GM18505 (cell line): ENCODE results near the gene DENND6B.

Source experiments
- ATAC-seq: cut with Tn5 transposase; IDR thresholded peaks from one replicate; pipeline ENCODE4 v1.9.1; 2021; ENCODE audit not compliant: unreplicated experiment
- POLR2A ChIP-seq: IDR thresholded peaks from 4 replicates; pipeline ENCODE4 v1.6.1; 2011; ENCODE audit warnings: borderline replicate concordance; ENCODE audit not compliant: insufficient read depth, insufficient read length; ENCODE audit errors: extremely low read depth

Gene DENND6B

GRCh38 chr22:50299785-50300619, 26.8 kb downstream of the DENND6B start:
- TF ChIP-seq POLR2A, result no peak
- no peak for ATAC-seq

- TF ChIP-seq POLR2A, result no peak
- ATAC-seq, result no peak
Observed at GRCh38 chr22:50298937-50299784, 27.7 kb downstream of the DENND6B start.

- no peak for ATAC-seq
- TF ChIP-seq POLR2A, result no peak
Observed at GRCh38 chr22:50298266-50298637, 28.6 kb downstream of the DENND6B start.

- ATAC-seq, result no peak
- no peak for TF ChIP-seq POLR2A
Observed at GRCh38 chr22:50297510-50298265, 29.1 kb downstream of the DENND6B start.

- TF ChIP-seq POLR2A, result no peak
- ATAC-seq, result no peak
Observed at GRCh38 chr22:50296658-50297490, 29.9 kb downstream of the DENND6B start.

GRCh38 chr22:50294319-50294656, 32.5 kb downstream of the DENND6B start:
- no peak for ATAC-seq

DNA sequence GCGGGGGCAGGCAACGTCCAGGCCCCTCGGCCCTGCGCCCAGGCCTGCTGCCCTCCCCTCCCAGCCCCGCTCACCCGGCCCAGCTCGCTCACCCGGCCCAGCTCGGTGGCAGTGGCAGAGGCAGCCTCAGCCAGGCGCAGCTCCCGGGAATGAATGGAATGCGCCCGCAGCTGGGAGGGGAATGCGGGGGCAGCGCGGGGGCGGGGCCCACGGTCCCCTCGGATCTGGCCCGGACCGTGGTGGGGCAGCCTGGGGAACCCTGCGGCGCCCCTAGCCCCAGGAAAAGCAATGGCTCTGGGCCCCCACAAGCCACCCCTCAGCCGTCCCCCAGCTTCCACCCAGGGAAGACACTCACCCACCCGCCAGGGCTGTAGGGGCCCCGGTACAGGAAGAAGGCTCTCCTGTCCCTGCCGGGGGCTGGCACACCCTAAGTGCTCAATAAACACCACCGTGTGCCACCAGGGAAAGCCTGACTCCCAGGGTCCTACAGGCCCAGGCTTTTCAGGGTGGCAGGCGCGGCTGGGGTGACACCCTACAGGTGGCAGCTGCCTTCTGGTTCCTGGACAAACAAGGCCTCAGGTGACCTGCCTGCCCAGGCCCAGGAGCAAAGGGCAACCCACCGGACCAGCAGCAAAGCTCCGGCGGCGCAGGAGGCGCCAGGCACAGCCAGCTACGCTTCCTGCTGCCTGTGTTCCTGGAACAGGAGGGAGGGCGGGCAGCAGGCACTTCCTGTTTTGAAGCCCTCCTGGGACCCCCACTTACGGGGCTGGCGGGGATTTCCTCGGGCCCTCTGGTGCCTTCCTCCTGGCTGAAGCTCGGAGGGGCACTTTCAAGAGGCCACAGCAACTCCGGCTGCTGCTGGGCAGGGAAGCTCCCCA, 33.1 kb downstream of the DENND6B start:
- TF ChIP-seq POLR2A, result no peak
- ATAC-seq, result no peak

More at GRCh38 chr22:50294319-50294656, 32.5 kb downstream of the DENND6B start:
- no peak for TF ChIP-seq POLR2A

- no peak for ATAC-seq
- TF ChIP-seq POLR2A, result no peak
Observed at GRCh38 chr22:50292643-50293440, 34.0 kb downstream of the DENND6B start.

GRCh38 chr22:50289942-50290630, 36.7 kb downstream of the DENND6B start:
- ATAC-seq, result no peak
- TF ChIP-seq POLR2A, result no peak

- TF ChIP-seq POLR2A, result no peak
- ATAC-seq, result no peak
Observed at GRCh38 chr22:50289151-50289941, 37.5 kb downstream of the DENND6B start.

DNA sequence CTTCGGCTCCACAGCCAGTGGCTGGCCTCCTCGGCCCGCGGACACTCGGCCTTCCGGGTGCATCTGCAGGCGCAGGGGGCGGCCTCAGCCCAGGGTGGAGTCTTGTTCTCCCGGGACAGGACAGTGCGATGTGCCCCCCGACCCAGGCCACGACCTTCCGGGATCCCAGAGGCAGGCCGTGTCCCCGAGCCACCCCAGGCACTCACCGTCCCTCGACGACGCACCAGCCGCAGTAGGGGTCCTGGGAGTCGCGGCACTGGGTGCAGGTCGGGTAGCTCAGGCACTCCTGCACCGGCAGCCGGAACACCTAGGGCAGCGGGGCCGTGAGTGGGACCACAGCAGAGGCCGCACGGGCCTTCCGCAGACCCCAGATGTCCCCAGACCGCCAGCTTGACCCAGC, 39.1 kb downstream of the DENND6B start:
- ATAC-seq, result no peak
- no peak for TF ChIP-seq POLR2A
